HL-60 (cell line): ENCODE measurements around the gene PLAA.

Experiments
- POLR2AphosphoS5 ChIP-seq: IDR thresholded peaks from 2 replicates; pipeline ENCODE4 v1.6.1; 2012; ENCODE audit warnings: low read depth
- TF ChIP-seq, protein P1 (sequence below): IDR thresholded peaks from one replicate; pipeline ENCODE4 v1.5.1; 2011; ENCODE audit warnings: low read length, control low read depth, inconsistent platforms; ENCODE audit not compliant: insufficient read depth

DNA sequence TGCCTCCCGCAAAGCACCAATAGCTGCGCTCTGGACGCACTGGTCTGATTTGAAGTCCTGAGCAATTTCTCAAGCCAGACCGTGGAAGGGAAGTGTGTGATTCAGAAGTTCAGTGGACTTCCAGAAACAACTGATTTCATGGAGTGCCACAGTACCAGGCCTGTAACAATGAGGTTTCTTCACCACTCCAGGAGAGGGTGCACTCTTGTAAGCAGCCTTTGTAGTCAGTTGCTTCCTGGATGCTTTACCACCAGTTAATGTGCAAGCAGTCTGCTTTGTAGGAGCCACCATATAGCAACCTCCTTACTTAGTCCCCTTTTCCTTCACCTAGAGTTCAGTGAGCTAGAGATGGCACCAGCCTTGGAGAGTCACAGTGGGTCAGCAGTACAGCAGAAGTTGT, 66.8 kb downstream of the PLAA start:
- TF ChIP-seq, protein P1, sequence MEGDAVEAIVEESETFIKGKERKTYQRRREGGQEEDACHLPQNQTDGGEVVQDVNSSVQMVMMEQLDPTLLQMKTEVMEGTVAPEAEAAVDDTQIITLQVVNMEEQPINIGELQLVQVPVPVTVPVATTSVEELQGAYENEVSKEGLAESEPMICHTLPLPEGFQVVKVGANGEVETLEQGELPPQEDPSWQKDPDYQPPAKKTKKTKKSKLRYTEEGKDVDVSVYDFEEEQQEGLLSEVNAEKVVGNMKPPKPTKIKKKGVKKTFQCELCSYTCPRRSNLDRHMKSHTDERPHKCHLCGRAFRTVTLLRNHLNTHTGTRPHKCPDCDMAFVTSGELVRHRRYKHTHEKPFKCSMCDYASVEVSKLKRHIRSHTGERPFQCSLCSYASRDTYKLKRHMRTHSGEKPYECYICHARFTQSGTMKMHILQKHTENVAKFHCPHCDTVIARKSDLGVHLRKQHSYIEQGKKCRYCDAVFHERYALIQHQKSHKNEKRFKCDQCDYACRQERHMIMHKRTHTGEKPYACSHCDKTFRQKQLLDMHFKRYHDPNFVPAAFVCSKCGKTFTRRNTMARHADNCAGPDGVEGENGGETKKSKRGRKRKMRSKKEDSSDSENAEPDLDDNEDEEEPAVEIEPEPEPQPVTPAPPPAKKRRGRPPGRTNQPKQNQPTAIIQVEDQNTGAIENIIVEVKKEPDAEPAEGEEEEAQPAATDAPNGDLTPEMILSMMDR = no peak
- no peak for TF ChIP-seq POLR2AphosphoS5
